Measurements from ENCODE around the gene ZER1. TPM values are rescaled to one million over a fixed set of nuclear protein-coding genes. Genes with fewer than 3 reads are reported as not detected.

The ZER1 gene
- total and polyA plus RNA-seq, 12 donors = 24.3 to 71.1 (median 58.9) TPM

GRCh38 chr9:128684325-128685199 is 87.2 kb downstream of the ZER1 start:
- H3K4me1 ChIP-seq = peaks cover 5 to 53% (median 26%) of the 10 kb centered on the region in 9 donors
- intact Hi-C loops (cut with DNase I) = loop anchor here in 6 of 10 donors (5.0 to 10.0 kb wide), 5 partner anchors 47 to 943 kb away; partner anchors contain the start of genes DOLK (in 1 of the 6), NTMT1 (in 1 of the 6), NUP188 (in 1 of the 6) and SPTAN1 (in 1 of the 6)
- peak overlapping the region; percentile 5 to 96 (median 72) for H3K27ac ChIP-seq
- peak overlapping the region; percentile 47 to 75 (median 58) for H3K4me3 ChIP-seq
- ATAC-seq (peak; percentile 30 to 76 (median 57)), DNase-seq (peak; percentile 71 to 72)
- 13 to 18% methylated on average over 15 of the region's 15 CpGs for WGBS, 2 donors
- H3K36me3 ChIP-seq = no peaks in the 10 kb centered on the region
- TF ChIP-seq, protein P1, sequence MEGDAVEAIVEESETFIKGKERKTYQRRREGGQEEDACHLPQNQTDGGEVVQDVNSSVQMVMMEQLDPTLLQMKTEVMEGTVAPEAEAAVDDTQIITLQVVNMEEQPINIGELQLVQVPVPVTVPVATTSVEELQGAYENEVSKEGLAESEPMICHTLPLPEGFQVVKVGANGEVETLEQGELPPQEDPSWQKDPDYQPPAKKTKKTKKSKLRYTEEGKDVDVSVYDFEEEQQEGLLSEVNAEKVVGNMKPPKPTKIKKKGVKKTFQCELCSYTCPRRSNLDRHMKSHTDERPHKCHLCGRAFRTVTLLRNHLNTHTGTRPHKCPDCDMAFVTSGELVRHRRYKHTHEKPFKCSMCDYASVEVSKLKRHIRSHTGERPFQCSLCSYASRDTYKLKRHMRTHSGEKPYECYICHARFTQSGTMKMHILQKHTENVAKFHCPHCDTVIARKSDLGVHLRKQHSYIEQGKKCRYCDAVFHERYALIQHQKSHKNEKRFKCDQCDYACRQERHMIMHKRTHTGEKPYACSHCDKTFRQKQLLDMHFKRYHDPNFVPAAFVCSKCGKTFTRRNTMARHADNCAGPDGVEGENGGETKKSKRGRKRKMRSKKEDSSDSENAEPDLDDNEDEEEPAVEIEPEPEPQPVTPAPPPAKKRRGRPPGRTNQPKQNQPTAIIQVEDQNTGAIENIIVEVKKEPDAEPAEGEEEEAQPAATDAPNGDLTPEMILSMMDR (IDR thresholded peaks at IDR 0.05) = no peak
- no peaks in the 10 kb centered on the region for H3K9me3 ChIP-seq
- no peaks in the 10 kb centered on the region for H3K27me3 ChIP-seq

DNA sequence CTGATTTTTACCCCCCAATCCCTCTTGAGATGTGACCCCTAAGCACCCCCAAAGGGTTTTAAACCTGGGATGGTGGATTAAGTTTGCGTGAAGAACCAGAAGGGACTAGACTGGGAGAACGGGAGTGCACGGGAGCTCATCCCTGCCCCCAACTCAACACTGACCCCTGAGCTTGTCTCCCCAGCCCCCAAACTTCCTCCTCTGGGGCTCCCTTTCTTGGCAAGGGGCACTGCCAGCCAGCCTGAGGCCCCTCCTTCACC is 87.7 kb downstream of the ZER1 start:
- Histone ChIP-seq H3K27me3 (no peaks in the 10 kb centered on the region), H3K27ac (peak overlapping the region; percentile 5 to 96 (median 72)), H3K4me3 (peak overlapping the region; percentile 47 to 75 (median 58)), H3K4me1 (peaks cover 5 to 53% (median 26%) of the 10 kb centered on the region in 9 donors), H3K36me3 (no peaks in the 10 kb centered on the region), H3K9me3 (no peaks in the 10 kb centered on the region)
- intact Hi-C loops (cut with DNase I) = loop anchor here in 4 of 10 donors (5.0 to 10.0 kb wide), 3 partner anchors 49 to 261 kb away; partner anchors contain the start of genes DOLK (in 1 of the 4), NUP188 (in 1 of the 4) and SPTAN1 (in 1 of the 4)
- peak in 4 of 8 donors; percentile 2 to 7 (median 6) for ATAC-seq
- TF ChIP-seq, protein P1 (IDR thresholded peaks at IDR 0.05) = no peak
- 3 to 8% methylated on average over 3 of the region's 3 CpGs for WGBS, 2 donors
- no peak for DNase-seq

DNA sequence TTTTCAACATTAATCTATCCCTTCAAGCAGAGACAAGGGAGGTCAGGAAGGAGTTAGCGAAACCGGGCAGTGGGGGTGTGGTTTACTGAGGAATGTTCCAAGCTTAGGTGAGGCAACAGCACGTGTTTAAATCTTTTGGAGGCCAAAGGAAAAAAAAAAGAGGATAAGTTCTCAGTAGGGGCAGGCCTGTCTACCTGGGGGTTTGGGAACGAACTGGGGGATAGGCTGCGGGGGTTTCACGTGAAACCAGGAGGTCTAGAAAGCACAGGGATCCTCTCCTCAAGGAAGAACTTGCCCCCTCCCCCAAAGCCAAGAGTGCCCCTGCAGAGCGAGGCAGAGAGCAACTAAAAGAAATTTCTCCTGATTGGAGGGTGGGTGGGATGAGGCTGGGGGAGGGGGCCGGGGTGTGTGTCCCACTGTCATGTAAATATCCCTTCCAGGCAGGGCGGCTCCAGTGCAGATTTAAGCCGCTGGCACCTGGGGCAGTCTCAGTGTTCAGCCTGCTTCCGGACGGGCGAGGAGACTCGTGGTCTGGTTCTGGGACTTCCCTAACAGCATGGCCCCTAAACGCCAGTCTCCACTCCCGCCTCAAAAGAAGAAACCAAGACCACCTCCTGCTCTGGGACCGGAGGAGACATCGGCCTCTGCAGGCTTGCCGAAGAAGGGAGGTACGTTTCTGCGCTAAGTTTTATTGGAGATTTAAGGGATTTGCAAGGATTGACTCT is 88.2 kb downstream of the ZER1 start:
- intact Hi-C loops (cut with DNase I) = loop anchor here in 4 of 10 donors (5.0 to 10.0 kb wide), 3 partner anchors 49 to 261 kb away; partner anchors contain the start of genes DOLK (in 1 of the 4), NUP188 (in 1 of the 4) and SPTAN1 (in 1 of the 4)
- H3K4me3 ChIP-seq = peak overlapping the region; percentile 47 to 75 (median 58)
- peak; percentile 32 to 42 for DNase-seq
- no peaks in the 10 kb centered on the region for H3K36me3 ChIP-seq
- H3K4me1 ChIP-seq = peaks cover 5 to 52% (median 25%) of the 10 kb centered on the region in 9 donors
- H3K27ac ChIP-seq = peak overlapping the region; percentile 5 to 96 (median 72)
- H3K9me3 ChIP-seq = no peaks in the 10 kb centered on the region
- ATAC-seq = peak; percentile 27 to 73 (median 60)
- TF ChIP-seq, protein P1 (IDR thresholded peaks at IDR 0.05) = no peak
- H3K27me3 ChIP-seq = no peaks in the 10 kb centered on the region
- WGBS, 2 donors = 10% methylated on average over 21 of the region's 21 CpGs

Other genes with a start within 250 kb of the ZER1 start
- 100 to 1,000 TPM; 250 to 449 (median 379) TPM for gene SPTAN1, start 219.3 kb downstream of the ZER1 start, total RNA-seq
- 100 to 1,000 TPM; 119 to 177 TPM for gene SPTAN1, start 219.3 kb downstream of the ZER1 start, polyA plus RNA-seq
- gene DYNC2I2, start 115.1 kb downstream of the ZER1 start, total RNA-seq = 10 to 100 TPM; 22.1 to 44.8 (median 30.1) TPM
- 10 to 100 TPM; 60.1 to 83.2 TPM for gene DYNC2I2, start 115.1 kb downstream of the ZER1 start, polyA plus RNA-seq
- gene SET, start 82.7 kb downstream of the ZER1 start, total RNA-seq = 100 to 1,000 TPM; 183 to 228 (median 202) TPM
- gene SET, start 82.7 kb downstream of the ZER1 start, polyA plus RNA-seq = 100 to 1,000 TPM in 1 of 2 donors, 10 to 100 TPM in 1; 87.0 to 138 TPM
- gene PKN3, start 69.4 kb downstream of the ZER1 start, total RNA-seq = 1 to 10 TPM; 3.7 to 8.9 (median 4.7) TPM
- gene PKN3, start 69.4 kb downstream of the ZER1 start, polyA plus RNA-seq = 10 to 100 TPM; 10.6 to 12.7 TPM
- 10 to 100 TPM in 2 of 10 donors, 1 to 10 TPM in 8; 4.1 to 22.5 (median 6.0) TPM for gene ZDHHC12, start 47.8 kb downstream of the ZER1 start, total RNA-seq
- 10 to 100 TPM; 15.2 to 36.6 TPM for gene ZDHHC12, start 47.8 kb downstream of the ZER1 start, polyA plus RNA-seq
- gene TBC1D13, start 15.3 kb upstream of the ZER1 start, total RNA-seq = 10 to 100 TPM; 15.0 to 21.3 (median 17.8) TPM
- gene TBC1D13, start 15.3 kb upstream of the ZER1 start, polyA plus RNA-seq = 10 to 100 TPM; 12.3 to 13.5 TPM
- 10 to 100 TPM; 40.9 to 97.2 (median 52.0) TPM for gene ENDOG, start 46.6 kb upstream of the ZER1 start, total RNA-seq
- 10 to 100 TPM; 51.3 to 98.8 TPM for gene ENDOG, start 46.6 kb upstream of the ZER1 start, polyA plus RNA-seq
- 10 to 100 TPM in 9 of 10 donors, 1 to 10 TPM in 1; 9.9 to 22.1 (median 16.4) TPM for gene SPOUT1, start 57.9 kb upstream of the ZER1 start, total RNA-seq
- gene SPOUT1, start 57.9 kb upstream of the ZER1 start, polyA plus RNA-seq = 10 to 100 TPM; 20.8 to 22.4 TPM
- gene KYAT1, start 110.0 kb upstream of the ZER1 start, total RNA-seq = 10 to 100 TPM in 7 of 10 donors, 1 to 10 TPM in 3; 8.9 to 20.3 (median 11.1) TPM
- gene KYAT1, start 110.0 kb upstream of the ZER1 start, polyA plus RNA-seq = 10 to 100 TPM; 10.9 to 12.7 TPM
- 10 to 100 TPM; 15.2 to 45.1 (median 19.6) TPM for gene LRRC8A, start 110.2 kb upstream of the ZER1 start, total RNA-seq
- 10 to 100 TPM; 13.2 to 41.7 TPM for gene LRRC8A, start 110.2 kb upstream of the ZER1 start, polyA plus RNA-seq
- 10 to 100 TPM; 14.7 to 38.9 (median 21.8) TPM for gene PHYHD1, start 149.1 kb upstream of the ZER1 start, total RNA-seq
- 10 to 100 TPM; 26.3 to 49.2 TPM for gene PHYHD1, start 149.1 kb upstream of the ZER1 start, polyA plus RNA-seq
- 10 to 100 TPM in 3 of 10 donors, 1 to 10 TPM in 7; 6.0 to 12.0 (median 8.8) TPM for gene DOLK, start 175.7 kb upstream of the ZER1 start, total RNA-seq
- gene DOLK, start 175.7 kb upstream of the ZER1 start, polyA plus RNA-seq = 10 to 100 TPM in 1 of 2 donors, 1 to 10 TPM in 1; 5.0 to 14.2 TPM
- gene NUP188, start 175.8 kb upstream of the ZER1 start, total RNA-seq = 10 to 100 TPM; 16.1 to 27.3 (median 20.6) TPM
- gene NUP188, start 175.8 kb upstream of the ZER1 start, polyA plus RNA-seq = 10 to 100 TPM; 12.7 to 20.6 TPM